DND-41 (cell line): Measurements from ENCODE around the gene TGM3.

Experiments
- CTCF ChIP-seq: IDR thresholded peaks from 2 replicates; pipeline ENCODE4 v1.5.1; 2012; ENCODE audit warnings: borderline replicate concordance, low read length, moderate library complexity, mild to moderate bottlenecking; ENCODE audit not compliant: poor library complexity, severe bottlenecking; ENCODE audit errors: extremely low read depth
- EZH2 ChIP-seq: IDR thresholded peaks from 3 replicates; pipeline ENCODE4 v1.6.1; 2012; ENCODE audit warnings: borderline replicate concordance, low read depth, mild to moderate bottlenecking, moderate library complexity, low read length, inconsistent platforms; ENCODE audit not compliant: severe bottlenecking

GRCh38 chr20:2260250-2260649 is 35.6 kb upstream of the TGM3 start:
- TF ChIP-seq CTCF (no peak), EZH2 (no peak)
